Stimulated activated CD4-positive, alpha-beta T cell treated with anti-CD3 and anti-CD28 coated beads, Interleukin-15, amount 100 ng/mL, for 1 hour (primary cell): ENCODE measurements around the gene PRR12.
A peak's percentile ranks its signal among the peaks of the same experiment; 100 is the strongest.

ENCODE experiments used
- DNase-seq, 2 donors: peaks; one replicate each; pipeline ENCODE4 v3.0.0-alpha.2; 2020; ENCODE audit warnings: low read depth in 1 of 2, low spot score in 1 of 2

Gene PRR12

DNA sequence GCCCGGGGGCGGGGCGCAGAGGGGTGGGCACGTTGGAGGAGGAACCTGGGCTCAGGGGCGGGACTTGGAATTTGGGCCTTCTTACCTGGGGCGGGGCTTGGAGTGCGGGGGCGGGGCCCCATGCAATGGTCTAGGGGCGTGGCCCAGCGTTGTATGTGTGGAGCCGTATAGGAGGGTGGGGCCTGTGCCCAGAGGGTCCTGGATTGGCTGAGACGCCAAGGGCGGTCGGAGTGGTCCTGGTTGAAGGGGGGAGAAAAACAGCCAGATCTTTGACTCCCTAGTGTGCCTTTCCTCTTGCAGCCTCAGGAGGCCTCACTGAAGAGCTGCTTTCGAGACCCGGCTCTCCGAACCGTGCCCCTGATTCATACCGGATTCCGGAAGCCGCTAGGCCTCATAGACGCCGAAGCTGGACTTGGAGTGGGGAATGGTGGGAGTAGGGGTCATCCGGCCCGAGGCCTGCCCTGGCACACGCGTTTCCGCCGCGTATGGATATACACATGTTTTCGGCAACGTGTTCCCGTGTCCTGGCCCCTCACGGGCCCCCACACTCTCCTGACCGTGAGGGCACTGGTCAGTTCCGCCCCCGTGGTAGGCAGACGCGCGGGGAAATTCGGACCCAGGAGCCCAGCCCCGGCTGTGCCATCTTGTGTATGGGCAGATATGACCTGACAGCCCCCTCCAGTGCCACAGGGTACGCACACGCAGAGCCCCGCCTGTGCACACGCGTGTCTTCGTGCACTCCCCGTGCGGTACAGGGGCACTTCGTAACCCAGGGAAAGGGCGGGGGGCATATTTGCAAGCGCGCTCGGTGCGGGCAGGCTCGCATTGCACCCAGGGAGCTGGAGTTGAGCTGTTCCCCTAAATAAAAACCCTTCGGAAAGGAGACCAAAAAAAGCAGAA lies 661 bp upstream of the PRR12 start:
- DNase-seq = peak; percentile 81 to 90

GRCh38 chr19:49591731-49592485 lies 926 bp downstream of the PRR12 start:
- DNase-seq = no peak

DNA sequence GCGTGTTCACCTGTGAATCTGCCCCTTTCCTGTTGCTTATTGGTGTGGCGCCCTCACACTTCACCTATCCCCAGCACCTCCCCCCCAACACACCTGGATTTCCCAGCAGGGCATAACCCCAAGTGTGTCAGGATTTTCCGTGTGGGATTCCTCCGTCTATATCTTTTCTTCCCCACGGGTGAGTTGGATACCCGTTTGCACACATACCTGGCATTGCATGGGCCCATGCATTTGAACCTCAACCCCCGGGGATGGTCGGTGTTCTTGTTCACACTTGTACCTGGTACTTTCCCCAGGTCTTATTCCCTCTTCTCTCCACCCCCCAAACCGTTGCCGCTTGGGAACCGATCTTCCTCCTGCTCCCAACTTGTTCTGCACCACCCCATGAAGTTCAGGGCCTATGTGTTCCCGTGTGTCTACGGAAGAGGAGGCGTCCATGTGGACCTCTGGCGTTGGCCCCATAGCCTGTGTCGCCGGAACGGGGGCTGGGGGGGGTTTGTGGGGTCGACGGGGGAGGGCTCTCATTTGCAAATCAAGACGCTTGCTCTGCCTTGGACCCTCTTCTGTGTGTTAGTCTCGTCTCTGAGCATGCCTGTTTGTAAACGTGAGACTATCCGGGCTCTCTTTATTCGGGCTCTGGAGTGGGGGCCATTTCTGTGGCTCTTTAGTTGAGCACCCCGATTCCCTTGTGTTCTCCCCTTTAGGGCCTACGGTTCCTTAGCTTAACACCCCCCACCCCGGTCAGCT lies 1.7 kb downstream of the PRR12 start:
- no peak for DNase-seq

DNA sequence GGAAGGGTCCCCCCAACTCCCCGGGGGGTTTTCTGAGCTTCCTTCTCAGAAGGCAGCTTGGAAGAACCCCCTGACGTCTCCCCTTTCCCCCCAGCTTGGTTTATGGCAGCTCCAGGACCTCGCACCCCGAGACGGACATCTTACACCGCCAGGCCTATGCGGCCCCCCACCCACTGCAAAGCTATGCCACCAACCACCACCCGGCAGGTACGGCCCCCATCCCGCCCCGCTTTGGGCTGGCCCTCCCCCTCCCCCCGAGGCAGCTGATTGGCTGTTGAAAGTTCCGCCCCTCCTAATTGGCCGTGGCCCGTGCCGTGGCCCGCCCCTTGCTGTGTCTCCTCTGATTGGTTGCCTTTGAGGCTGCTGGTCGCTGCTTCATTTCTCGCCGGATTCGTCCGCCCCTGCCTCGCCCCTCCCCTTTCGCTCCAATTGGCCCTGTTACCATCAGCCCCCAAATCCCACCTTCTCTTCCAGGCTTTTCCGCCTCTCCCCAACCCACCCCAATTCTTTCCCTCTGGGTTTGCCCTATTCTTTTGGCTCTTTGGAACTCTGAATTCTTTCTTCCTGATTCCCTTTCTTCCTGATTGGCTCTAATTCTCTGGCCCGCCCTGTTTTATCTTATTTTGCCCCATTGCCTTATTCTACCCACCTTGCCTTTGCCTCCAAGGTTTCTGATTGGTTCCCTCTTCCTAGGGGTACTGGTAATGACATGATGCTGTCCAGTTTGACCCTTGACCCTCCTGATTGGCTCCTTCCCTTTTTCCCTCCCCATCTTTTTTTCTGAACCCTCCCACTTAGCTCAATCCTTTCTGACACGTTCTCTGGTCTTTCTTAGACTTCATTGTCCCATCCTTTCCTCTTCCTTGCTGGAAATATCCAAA lies 2.5 kb downstream of the PRR12 start:
- peak; percentile 83 to 89 for DNase-seq

DNA sequence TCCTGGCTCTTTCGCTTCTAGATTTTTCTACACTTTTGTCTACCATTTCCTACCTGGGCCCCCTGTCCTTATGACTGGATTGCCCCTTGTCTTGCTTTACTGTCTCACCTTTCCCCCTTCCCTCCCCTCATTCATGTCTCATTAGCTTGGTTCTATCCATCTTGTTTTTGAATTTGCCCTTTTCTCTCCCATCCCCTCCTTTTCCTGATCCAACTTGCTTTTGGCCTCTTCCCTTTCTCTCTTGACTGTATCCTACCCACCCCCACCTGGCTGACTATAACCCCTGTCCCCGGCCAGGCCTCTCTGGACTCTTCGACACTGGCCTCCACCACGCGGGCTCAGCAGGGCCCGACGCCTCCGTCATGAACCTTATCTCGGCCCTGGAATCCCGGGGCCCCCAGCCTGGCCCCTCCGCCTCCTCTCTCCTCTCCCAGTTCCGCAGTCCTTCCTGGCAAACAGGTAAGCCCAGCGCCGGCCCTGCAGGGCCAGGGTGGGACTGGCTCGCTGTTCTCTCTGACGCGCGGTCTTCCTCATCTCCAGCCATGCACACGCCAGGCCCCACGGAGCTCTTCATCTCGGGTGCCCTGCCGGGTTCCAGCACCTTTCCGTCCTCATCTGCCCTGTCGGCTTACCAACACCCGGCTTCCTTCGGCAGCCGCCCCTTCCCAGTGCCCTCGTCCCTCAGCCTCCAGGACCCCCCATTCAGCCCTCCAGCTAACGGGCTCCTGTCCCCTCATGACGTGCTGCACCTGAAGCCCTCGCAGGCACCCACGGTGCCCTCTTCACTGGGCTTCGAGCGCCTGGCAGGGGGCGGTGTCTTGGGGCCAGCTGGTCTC lies 3.4 kb downstream of the PRR12 start:
- DNase-seq = no peak

DNA sequence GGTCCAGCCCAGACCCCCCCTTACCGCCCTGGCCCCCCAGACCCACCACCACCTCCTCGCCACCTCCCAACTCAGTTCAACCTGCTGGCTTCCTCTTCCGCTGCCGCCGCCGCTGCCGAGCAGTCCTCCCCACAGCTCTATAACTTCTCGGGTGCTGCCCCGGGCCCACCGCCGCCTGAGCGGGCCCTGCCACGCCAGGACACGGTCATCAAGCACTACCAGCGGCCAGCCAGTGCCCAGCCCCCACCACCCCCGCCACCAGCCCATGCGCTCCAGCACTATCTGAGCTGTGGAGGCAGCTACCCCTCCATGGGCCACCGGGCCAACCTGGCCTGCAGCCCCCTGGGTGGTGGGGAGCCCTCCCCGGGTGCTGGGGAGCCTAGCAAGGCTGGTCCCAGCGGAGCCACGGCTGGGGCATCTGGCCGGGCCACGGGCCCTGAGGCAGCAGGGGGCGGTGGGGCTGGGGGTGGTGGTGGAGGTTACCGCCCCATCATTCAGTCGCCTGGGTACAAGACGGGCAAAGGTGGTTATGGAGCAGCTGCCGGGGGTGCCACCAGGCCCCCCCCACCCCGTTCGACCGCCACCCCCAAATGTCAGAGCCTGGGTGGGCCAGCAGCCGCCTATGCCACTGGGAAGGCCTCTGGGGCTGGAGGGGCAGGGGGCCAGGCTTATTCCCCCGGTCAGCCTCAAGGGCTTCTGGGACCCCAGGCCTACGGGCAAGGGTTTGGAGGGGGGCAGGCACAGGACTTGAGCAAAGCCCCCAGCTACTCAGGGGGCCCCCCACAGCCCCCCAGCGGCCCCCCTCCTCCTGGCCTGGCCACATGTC lies 4.2 kb downstream of the PRR12 start:
- DNase-seq = no peak

- DNase-seq = no peak
These were observed 4.9 kb downstream of the PRR12 start for GRCh38 chr19:49595819-49596404.

DNA sequence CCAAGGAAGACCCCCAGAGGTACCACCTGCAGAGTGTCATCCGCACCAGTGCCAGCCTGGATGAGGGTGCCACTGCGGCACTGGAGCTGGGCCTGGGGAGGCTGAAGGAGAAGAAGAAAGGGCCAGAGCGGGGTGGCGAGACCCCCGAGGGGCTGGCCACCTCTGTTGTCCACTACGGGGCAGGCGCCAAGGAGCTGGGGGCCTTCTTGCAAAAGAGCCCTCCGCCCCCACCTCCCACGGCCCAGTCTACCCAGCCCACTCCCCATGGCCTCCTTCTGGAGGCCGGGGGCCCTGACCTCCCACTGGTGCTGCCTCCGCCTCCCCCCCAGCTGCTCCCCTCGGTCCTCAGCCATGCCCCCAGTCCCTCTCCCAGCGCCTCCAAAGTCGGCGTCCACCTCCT lies 5.4 kb downstream of the PRR12 start:
- no peak for DNase-seq

- DNase-seq = no peak
These were observed 6.1 kb downstream of the PRR12 start for GRCh38 chr19:49596954-49597702.

- DNase-seq = no peak
These were observed 6.7 kb downstream of the PRR12 start for GRCh38 chr19:49597703-49597974.

DNA sequence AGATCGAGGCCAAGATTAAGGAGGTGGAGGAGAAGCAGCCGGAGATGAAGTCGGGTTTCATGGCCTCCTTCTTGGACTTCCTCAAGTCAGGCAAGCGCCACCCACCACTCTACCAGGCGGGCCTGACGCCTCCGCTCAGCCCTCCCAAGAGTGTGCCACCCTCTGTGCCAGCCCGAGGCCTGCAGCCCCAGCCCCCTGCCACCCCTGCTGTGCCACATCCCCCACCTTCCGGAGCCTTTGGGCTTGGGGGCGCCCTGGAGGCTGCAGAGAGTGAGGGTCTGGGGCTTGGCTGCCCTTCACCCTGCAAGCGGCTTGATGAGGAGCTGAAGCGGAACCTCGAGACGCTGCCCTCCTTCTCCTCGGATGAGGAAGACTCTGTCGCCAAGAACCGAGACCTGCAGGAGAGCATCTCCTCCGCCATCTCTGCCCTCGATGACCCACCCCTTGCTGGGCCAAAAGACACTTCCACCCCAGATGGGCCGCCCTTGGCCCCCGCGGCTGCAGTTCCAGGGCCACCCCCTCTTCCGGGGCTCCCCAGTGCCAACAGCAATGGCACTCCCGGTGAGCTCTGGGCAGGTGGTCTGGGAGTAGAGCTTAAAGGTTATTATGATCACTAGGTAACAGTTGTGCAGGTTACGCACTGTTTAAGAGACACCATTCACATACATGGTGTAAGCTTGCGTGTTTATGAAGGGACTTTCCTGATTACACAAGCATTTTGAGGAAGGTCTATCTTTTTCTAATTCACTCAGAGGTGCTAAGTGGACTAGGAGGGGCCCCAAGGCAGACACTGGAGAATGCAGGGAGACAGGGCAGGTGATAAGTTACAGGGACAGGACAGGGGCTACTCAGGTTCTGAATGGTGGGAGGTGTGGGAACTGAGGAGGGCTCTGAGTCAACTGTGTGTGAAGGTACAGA lies 8.7 kb downstream of the PRR12 start:
- DNase-seq = no peak

DNA sequence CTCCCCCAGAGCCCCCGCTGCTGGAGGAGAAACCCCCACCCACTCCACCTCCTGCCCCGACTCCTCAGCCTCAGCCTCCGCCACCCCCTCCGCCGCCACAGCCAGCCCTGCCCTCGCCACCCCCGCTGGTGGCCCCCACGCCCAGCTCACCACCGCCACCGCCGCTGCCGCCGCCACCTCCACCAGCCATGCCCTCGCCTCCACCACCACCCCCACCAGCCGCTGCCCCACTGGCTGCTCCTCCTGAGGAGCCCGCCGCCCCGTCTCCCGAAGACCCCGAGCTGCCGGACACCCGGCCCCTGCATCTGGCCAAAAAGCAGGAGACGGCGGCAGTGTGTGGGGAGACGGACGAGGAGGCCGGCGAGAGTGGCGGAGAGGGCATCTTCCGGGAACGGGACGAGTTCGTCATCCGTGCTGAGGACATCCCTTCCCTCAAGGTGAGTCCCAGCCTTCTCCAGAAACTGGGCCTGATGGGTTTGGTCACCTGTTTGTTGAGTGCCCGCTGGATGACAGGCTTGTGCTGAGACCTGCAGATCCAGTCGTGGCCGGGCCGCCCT lies 10.6 kb downstream of the PRR12 start:
- no peak for DNase-seq

DNA sequence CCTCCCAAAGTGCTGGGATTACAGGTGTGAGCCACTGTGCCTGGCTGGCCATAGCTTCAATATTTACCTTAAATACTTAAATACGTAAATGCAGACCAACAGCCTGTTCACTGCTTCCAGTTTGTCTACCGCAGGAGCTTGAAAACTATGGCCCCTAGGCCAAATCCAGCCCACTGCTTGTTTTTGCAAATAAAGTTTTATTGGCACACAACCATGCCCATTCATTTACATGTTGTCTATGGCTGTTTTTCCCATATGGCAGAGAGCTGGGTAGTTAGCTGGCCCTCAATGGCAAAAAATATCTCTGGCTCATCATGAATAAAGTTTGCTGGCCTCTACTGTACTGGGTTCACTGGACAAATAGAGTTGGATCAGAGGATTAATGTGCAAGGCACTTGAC lies 11.8 kb downstream of the PRR12 start:
- no peak for DNase-seq

DNA sequence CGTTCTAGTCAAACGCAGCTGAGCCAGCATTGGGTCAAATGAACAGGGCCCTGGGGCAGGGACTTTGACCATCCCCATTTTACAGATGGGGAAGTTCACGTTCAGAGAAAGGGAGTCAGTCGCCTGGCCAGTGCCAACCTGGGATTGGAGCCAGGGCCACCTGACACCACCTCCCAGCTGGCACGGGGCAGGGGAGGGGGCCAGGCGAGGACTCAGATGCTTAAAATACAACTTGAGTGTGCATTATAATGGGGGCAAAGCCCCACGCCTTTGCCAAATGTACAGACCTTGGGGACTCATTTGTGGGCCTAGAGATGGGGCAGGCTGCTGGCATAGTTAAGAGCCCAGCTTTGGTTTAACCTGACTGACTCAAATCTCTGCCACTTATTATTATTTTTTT lies 14.6 kb downstream of the PRR12 start:
- DNase-seq = no peak

- DNase-seq = no peak
These were observed 18.6 kb downstream of the PRR12 start for GRCh38 chr19:49609499-49610092.

DNA sequence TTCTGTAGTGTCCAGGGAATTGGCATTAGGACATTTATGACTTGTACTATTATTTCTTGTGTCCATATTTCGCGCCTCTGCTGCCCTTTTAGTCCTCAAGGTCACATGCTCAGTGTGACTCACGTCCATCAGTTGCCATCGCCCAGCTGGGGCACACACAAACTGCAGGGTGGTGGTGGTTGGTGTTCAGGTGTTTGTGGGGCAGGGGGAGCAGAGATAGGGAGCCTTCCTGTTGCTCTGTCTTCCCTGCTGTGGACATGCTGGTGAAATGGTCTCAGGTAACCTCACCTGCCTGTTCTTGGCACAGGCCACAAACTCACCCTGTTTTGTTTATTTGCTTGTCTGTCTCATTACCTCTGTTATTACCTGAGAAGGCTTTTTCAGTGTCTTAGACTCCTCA lies 22.4 kb downstream of the PRR12 start:
- DNase-seq = no peak
